Fibroblast of lung (primary cell): Measurements from ENCODE around the gene RELL1. TPM values are rescaled to one million over a fixed set of nuclear protein-coding genes. Genes with fewer than 3 reads are reported as not detected.

Source experiments
- DNase-seq, 2 donors: peaks; one replicate each; pipeline versions ENCODE4 v3.0.0 to v3.0.0-alpha.2; 2010; ENCODE audit warnings: low read depth in 2 of 2
- H2AFZ ChIP-seq: 2 replicates; pipeline ENCODE4 v1.5.1; 2012; ENCODE audit warnings: low read length, control low read depth, inconsistent platforms
- H3K27ac ChIP-seq: 2 replicates; pipeline ENCODE4 v1.5.1; 2011; ENCODE audit warnings: low read length, control low read depth; ENCODE audit not compliant: insufficient read depth
- H3K27me3 ChIP-seq: 2 replicates; pipeline ENCODE4 v1.5.1; 2011; ENCODE audit warnings: mild to moderate bottlenecking, low read length; ENCODE audit not compliant: control insufficient read depth, insufficient read depth
- H3K36me3 ChIP-seq: 2 replicates; pipeline ENCODE4 v1.5.1; 2011; ENCODE audit warnings: low read length; ENCODE audit not compliant: control insufficient read depth, insufficient read depth
- H3K4me1 ChIP-seq: 2 replicates; pipeline ENCODE4 v1.5.1; 2011; ENCODE audit warnings: low read length; ENCODE audit not compliant: control insufficient read depth, insufficient read depth; ENCODE audit errors: extremely low read depth
- H3K4me2 ChIP-seq: 2 replicates; pipeline ENCODE4 v1.5.1; 2011; ENCODE audit warnings: low read length, control low read depth; ENCODE audit not compliant: insufficient read depth; ENCODE audit errors: extremely low read depth
- H3K4me3 ChIP-seq, 4 experiments: fragments of 200-600 bp in 1 of 4; sonication (generic) in 1 of 4; replicated peaks in 1 of 4; 2 replicates each; pipeline ENCODE4 v1.5.1; 2011 to 2016; ENCODE audit warnings: low read length in 4 of 4, low read depth in 3 of 4, mild to moderate bottlenecking in 3 of 4, control low read depth in 2 of 4, inconsistent platforms in 1 of 4, mixed read lengths in 1 of 4; ENCODE audit not compliant: insufficient read depth in 1 of 4; ENCODE audit errors: control extremely low read depth in 1 of 4
- H3K79me2 ChIP-seq: 2 replicates; pipeline ENCODE4 v1.5.1; 2012; ENCODE audit warnings: mild to moderate bottlenecking, low read length, inconsistent platforms; ENCODE audit not compliant: control insufficient read depth, insufficient read depth
- H3K9ac ChIP-seq: 2 replicates; pipeline ENCODE4 v1.5.1; 2011; ENCODE audit warnings: mild to moderate bottlenecking, low read length, control low read depth; ENCODE audit not compliant: insufficient read depth
- H3K9me3 ChIP-seq: 2 replicates; pipeline ENCODE4 v1.5.1; 2012; ENCODE audit warnings: low read depth, low read length; ENCODE audit not compliant: control insufficient read depth, insufficient read depth
- H4K20me1 ChIP-seq: 2 replicates; pipeline ENCODE4 v1.5.1; 2011; ENCODE audit warnings: low read length; ENCODE audit not compliant: control insufficient read depth, insufficient read depth; ENCODE audit errors: extremely low read depth
- EZH2 ChIP-seq: IDR thresholded peaks from 2 replicates; pipeline ENCODE4 v1.5.1; 2012; ENCODE audit warnings: low read length, control low read depth, mild to moderate bottlenecking; ENCODE audit errors: missing control alignments
- polyA plus RNA-seq, 2 donors: library from polyadenylated mRNA; depleted of rRNA in 1 of 2; stranded (reverse) in 1 of 2; unstranded in 1 of 2; fragments of >200 nt; gene quantifications; 2 replicates each; pipeline ENCODE4 v1.2.1, GENCODE V29; 2011 to 2012; ENCODE audit warnings: missing spikeins in 1 of 2
- total RNA-seq: library from RNA; depleted of rRNA; stranded (reverse); fragments of >200 nt; gene quantifications from 2 replicates; pipeline ENCODE4 v1.2.1, GENCODE V29; 2014
- TF ChIP-seq, protein P1 (sequence below), 2 donors: IDR thresholded peaks in 1 of 2; conservative IDR thresholded peaks in 1 of 2; 1 replicate in 1 of 2; 2 replicates in 1 of 2; pipeline ENCODE4 v1.5.1; 2011 to 2012; ENCODE audit warnings: low read length in 2 of 2, control low read depth in 1 of 2, inconsistent platforms in 1 of 2, low read depth in 1 of 2, mild to moderate bottlenecking in 1 of 2

Gene RELL1
- total and polyA plus RNA-seq, 2 donors (not counting 1 experiment from before 2014, with no cell fraction given): 16.1 to 71.0 TPM

DNA sequence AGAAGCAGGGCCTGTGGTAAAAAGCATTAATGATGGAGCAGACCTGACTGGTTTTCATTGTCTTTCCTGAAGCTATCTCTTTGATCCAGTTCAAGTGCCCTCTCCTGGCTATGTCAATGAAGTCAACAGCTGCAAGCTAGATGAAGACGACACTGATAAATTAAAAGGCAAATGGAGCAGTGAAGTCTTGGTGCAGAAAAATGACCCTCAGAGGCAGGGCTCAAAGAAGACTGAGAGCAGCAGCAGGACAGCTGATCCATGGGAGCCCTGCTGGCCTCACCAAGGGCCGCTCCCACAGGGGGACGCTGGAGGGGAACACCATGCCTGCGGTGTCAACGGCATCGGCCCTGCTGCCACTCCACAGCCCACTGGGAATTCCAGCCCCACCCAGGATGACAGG is 96.2 kb downstream of the RELL1 start:
- Histone ChIP-seq H3K27me3 (no peaks in the 10 kb centered on the region), H3K4me2 (no peak overlapping the region), H4K20me1 (no peaks in the 10 kb centered on the region), H3K36me3 (no peaks in the 10 kb centered on the region), H3K27ac (no peak overlapping the region), H2AFZ (no peak overlapping the region), H3K79me2 (no peaks in the 10 kb centered on the region), H3K4me1 (no peaks in the 10 kb centered on the region), H3K9ac (no peak overlapping the region), H3K9me3 (no peaks in the 10 kb centered on the region), H3K4me3 (no peak overlapping the region)
- TF ChIP-seq EZH2: no peak
- TF ChIP-seq, protein P1, sequence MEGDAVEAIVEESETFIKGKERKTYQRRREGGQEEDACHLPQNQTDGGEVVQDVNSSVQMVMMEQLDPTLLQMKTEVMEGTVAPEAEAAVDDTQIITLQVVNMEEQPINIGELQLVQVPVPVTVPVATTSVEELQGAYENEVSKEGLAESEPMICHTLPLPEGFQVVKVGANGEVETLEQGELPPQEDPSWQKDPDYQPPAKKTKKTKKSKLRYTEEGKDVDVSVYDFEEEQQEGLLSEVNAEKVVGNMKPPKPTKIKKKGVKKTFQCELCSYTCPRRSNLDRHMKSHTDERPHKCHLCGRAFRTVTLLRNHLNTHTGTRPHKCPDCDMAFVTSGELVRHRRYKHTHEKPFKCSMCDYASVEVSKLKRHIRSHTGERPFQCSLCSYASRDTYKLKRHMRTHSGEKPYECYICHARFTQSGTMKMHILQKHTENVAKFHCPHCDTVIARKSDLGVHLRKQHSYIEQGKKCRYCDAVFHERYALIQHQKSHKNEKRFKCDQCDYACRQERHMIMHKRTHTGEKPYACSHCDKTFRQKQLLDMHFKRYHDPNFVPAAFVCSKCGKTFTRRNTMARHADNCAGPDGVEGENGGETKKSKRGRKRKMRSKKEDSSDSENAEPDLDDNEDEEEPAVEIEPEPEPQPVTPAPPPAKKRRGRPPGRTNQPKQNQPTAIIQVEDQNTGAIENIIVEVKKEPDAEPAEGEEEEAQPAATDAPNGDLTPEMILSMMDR (conservative IDR thresholded peaks at IDR 0.05 in 1 of 2, IDR thresholded peaks at IDR 0.05 in 1 of 2; ENCODE audit: low read depth in 1 of 2, low read length in 2 of 2): no peak
- no peak for DNase-seq

DNA sequence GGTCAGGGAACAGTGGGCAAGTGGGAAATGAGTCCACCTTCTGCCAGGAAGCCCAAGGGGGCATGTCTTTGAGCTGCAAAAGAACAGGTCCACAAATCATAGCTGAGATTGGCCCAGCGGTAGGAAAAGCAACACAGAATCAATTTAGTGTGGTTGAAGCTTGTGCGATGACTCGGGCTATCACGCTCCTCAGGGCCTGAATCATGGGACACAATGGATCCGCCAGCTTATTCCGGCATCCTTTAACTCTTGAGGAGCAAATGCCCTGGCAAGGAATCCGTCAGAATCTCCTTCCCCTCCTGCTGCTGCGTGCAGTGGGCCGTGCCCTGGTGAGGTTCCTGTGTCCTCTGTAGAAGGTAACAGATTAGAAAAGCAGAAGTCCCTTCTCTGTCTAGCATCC is 98.0 kb downstream of the RELL1 start:
- Histone ChIP-seq H3K4me3 (no peak overlapping the region), H3K9me3 (no peaks in the 10 kb centered on the region), H3K27ac (no peak overlapping the region), H3K79me2 (no peaks in the 10 kb centered on the region), H3K36me3 (no peaks in the 10 kb centered on the region), H3K4me1 (no peaks in the 10 kb centered on the region), H3K27me3 (no peaks in the 10 kb centered on the region), H3K4me2 (no peak overlapping the region), H4K20me1 (no peaks in the 10 kb centered on the region), H3K9ac (no peak overlapping the region), H2AFZ (no peak overlapping the region)
- TF ChIP-seq EZH2: no peak
- TF ChIP-seq, protein P1 (conservative IDR thresholded peaks at IDR 0.05 in 1 of 2, IDR thresholded peaks at IDR 0.05 in 1 of 2; ENCODE audit: low read depth in 1 of 2, low read length in 2 of 2): no peak
- no peak for DNase-seq

DNA sequence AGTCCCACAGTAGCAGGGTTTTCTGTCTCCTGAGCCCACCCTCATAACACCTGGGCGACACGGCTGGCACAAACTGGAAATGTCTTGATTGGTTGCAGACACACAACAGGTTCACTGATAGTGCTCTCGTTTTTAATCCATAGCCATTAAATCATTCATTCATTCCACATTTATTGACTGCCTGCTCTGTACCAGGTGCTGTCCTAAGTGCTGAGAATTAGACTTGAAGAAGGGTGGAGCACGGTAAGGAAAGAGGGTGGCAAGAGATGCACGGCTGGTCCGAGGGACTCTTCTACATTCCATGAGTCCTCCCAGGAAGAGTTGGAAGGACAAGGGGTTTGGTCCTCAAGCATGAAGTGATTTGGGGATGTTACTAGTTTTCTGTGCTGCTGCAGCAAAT is 100.0 kb downstream of the RELL1 start:
- H3K36me3 ChIP-seq: no peaks in the 10 kb centered on the region
- TF ChIP-seq, protein P1 (conservative IDR thresholded peaks at IDR 0.05 in 1 of 2, IDR thresholded peaks at IDR 0.05 in 1 of 2; ENCODE audit: low read depth in 1 of 2, low read length in 2 of 2): no peak
- no peak for TF ChIP-seq EZH2
- H3K9ac ChIP-seq: no peak overlapping the region
- H3K9me3 ChIP-seq: no peaks in the 10 kb centered on the region
- H2AFZ ChIP-seq: no peak overlapping the region
- no peaks in the 10 kb centered on the region for H3K4me1 ChIP-seq
- H3K4me2 ChIP-seq: no peak overlapping the region
- H3K4me3 ChIP-seq: no peak overlapping the region
- no peak overlapping the region for H3K27ac ChIP-seq
- no peaks in the 10 kb centered on the region for H4K20me1 ChIP-seq
- H3K79me2 ChIP-seq: no peaks in the 10 kb centered on the region
- no peaks in the 10 kb centered on the region for H3K27me3 ChIP-seq
- DNase-seq: no peak
